Activated CD4-positive, CD25-positive, alpha-beta regulatory T cell treated with anti-CD3 and anti-CD28 coated beads, Interleukin-2, amount 50 U/mL, for 24 hours (primary cell): Measurements from ENCODE around the gene ANO10.

Source experiments
- ATAC-seq, 2 donors: fragments of 150-1000 bp; cut with Tn5 transposase; one replicate each; pipeline ENCODE4 v1.10.0; 2021; ENCODE audit warnings: mild to moderate bottlenecking in 1 of 2, moderate library complexity in 1 of 2

ANO10 gene

DNA sequence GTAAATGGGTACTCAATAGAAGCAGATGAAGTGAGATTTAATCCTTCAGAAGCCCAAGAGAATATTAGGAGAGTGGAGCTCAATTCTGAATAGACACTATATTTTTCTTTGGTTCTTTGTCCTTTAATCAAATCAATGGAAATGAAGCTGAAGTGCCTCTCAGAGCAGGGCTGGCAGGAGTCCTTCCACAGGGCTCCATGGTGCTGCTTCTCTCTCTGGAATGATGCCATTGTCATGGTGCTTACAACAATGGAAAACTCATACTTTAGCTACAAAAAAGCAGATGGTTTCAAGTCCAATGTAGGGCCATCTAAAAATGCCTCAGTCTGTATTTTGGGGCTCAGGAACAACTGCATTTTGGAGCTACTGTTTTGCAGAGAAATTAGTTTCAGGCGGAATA is 210.4 kb downstream of the ANO10 start:
- ATAC-seq: no peak

DNA sequence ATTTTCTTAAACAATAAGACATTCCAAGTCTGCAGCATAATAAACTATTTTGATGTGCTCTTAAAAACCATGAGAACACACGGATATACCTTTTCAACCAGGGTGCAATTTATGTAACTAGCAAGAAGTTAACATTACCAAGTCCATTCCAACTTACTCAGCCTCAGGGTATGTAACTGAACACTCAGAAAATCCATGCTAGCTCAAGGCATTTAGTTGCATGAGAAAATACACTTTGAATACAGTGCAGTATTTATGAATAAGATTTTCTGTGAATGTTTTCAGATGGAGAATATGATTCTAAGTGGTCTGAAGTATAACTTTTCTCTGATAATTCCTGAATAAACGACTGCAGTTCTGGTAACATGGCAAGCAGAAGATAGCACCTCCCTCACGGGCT is 211.2 kb downstream of the ANO10 start:
- ATAC-seq: no peak

DNA sequence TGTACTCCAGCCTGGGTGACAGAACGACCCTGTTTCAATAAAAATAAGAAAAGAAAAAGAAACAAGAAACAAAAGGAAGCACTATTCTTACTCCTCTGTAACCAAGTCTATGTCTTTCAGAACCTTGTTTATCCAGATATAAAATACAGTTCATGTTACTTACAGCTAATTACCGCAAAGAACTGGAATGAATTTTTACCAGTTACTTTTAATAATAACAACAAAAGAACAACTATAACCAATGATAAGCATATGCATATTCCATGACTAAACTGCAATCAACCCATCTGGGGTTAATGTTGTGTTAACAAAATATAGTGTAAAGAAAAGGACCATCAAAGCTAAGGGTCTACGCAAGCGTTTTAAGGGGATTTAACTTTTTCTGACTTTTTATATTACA is 212.3 kb downstream of the ANO10 start:
- ATAC-seq: no peak

DNA sequence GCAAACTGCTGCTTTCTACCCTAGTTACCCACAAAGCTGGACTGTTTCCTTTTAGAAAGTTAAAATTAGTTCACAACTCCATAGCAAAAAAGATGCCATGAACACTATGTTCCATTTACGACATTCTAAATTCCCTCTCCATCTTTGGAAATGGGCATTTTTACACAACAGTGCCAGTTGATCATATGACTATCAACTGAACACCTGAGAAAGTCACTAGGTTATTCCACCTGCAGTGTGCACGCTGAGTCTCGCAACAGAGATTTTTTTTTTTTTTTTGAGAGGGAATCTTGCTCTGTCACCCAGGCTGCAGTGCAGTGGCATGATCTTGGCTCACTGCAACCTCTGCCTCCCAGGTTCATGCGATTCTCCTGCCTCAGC is 215.2 kb downstream of the ANO10 start:
- ATAC-seq: no peak

DNA sequence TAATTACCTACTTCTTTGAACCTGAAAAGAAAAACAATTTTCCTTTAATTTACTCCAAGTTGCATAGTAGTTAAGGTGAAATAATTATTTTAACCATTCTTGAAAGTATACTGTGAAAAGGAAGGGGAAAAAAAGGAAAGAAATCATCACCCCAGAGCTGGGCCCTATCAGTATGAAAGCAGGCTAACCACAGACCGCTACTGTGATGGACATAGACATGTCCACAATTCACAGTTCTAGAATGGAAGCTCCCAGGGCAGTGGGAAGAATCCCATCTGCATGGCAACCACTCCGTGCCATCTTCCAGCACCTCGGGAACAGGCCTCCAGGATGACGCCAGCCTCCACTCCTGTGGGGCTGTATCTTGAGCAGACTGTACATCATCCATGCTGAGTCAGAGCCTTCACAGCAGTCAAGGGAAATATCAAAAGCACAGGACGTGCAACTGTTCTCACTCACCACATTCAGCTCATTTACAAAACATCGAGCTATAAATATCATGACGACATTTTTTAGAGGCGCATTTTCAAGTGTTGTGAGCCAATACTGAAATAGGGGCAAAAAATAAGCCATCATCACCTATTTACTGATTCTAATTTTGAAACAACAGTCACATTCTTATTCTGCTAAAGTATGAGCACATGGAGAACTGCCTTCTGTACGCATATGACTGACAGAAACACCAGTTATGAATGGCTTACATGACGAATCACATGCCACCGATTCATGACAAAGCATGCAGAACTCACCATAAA is 215.7 kb downstream of the ANO10 start:
- ATAC-seq: no peak

DNA sequence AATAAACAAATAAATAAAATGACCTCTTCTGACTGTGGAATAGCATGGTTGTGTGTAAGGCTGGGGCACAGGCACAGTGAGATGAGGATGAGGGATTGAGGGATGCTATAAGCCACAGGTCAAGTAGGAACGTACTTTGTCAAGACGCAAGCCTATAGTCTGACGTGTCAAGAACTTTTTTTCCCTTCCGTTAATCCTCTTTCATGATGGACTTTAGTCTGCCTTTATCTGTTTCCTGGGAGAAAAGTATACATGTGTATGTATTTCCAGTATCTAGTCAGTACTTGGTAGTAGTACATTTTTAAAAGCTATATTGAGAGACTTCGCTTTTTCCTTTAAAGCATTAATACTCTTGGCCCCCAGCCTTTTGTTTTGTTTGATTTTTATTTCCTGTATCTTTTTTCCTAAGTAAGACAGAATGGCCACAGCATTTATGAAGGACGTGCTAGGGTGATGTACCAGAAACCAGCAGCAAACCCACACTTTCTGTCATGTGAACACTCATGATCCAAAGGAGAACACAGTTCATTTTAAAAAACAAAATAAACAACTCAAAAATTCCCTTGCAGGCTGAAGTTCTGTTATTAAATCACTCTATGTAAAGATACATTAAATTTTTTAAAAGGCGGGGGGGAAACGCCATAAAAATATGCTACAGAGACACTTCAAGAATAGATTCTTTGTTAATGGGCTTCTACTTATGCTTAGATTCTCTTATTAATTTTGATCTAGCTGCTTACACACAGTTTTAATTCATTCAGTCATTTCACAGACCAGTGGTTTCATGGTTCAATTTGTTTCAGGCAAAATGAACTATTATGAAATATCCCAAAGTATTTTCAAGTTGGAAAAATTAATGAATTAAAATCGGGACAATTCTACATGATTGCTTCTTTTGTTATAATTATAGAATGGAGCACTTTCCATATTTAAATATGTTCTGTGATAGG is 220.8 kb downstream of the ANO10 start:
- no peak for ATAC-seq

DNA sequence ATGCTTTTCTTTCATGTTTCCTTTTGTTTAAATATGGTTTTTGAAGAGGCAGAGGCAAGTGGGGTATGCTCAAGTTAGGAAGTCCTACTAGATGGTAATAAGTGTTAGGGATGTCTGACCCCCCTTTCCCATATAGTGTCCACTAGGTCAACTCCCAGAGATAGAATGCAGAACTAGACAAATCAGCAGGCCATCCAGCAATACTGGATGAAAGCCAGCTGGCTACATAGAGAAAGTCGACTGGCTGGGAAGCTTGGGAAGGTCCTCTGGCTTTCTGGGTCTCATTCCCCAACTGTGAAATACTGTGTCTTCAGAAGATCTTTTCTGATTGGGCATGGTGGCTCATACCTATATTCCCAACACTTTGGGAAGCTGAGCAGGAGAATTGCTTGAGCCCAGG is 221.6 kb downstream of the ANO10 start:
- no peak for ATAC-seq

DNA sequence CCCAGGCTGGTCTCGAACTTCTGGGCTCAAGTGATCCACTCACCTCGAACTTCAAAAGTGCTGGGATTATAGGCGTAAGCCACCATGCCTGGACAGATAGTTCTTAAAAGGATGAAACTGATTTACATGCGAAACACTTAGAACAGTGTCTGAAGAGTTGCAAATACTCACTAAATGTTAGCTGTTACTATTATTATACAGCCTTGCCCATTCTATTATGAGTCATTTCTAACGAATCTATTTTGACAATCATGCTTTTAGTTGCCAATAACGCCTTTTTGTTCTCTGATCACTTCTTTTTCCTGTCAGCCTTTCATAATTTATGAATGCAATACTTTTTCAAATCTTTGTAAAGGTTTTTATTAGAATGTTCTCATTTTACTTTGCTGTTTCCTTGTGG is 222.8 kb downstream of the ANO10 start:
- no peak for ATAC-seq

DNA sequence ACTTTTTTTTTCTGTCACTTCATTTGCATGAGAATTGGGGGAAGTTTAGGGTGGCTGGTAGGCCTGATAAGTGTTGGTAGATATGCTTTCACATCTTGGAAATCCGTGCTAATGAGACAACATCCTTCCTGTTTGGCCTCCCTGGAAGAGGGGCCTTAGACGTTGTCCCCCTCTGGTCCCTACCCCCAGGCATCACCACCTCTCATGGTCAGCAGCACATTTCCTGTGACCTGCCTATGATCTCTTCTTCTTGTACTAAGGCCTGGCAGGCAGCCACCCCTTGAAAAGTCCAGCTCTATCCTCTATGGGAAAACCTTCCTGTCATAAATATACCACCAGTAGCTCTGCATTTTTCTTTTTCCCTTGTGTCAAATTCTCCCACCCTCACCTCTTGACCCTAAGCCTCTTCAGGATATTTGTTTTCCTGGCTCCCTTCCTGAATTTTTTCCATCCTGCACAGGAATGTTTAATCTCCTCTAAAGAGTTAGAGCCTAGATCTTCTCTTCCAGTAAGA is 227.7 kb downstream of the ANO10 start:
- ATAC-seq: no peak

DNA sequence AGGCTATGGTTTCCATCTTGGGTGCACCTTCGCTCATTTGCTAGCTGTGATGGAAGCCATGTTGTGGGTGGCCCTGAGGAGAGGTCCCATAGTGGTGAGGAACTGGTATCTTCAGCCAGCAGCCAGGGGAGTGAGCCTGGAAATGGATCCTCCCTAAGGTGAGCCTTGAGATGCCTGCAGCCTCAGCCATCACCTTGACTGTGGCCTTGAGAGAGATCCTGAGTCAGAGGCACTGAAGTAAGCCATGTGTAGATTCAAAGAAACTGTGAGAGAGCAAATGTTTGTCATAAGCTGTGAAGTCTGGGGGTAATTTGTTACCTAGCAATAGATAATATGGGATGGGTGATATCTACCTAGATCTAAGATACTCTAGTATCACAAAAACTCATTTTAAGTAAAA is 230.2 kb downstream of the ANO10 start:
- no peak for ATAC-seq

DNA sequence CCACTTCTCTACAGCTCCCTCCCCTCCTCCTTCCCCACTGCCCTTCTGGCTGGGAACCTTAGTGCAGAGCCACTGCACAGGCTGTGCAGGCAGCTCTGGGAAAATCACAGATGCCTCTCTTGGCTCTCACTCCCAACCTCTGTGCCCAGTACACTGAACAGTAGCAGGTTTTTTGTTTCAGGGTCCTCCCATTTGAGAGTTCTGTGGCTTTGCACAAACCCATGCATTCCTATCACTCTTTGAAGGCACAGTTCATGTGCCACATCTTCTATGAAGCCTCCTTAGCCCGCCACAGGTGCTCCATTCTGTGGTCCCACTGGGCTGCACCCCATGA is 231.6 kb downstream of the ANO10 start:
- no peak for ATAC-seq

DNA sequence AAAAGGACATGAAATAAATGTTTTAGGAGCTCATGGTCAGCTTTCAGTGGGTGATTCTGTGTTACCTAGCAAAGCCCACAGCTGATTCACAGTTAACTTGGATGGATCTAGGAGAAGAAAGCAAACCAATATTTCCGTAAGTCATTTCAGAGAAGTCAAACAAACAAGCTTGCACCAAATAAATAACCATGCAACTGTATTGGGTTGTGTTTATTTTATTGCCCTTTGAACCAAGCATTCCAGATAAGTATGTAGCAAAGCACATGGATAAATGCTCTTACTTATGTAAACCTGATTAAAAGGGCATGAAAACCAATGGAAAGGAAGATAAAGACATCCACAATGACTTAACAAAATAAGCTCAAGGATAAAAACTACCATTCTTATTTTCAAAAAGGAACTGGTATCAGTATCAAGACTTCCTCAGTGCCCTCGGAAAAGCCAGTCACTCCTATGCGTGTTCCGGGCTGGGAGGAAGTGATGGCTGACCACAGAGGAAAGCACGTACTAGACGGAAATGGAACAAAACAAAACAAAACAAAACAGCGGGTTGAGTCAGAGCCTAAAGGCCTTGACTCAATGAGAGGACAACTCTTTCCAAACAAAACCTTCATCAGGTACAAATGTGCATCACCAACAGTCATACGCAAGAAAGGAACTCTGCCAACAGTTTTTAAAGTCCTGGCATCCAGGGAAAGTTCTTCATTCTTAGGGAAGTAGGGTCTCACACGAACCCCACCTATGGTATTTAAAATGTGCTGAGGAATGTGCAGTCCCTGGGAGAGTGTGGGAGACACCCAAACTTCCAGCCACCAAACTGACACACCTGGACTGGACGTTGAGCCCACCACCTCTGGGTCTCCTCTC is 232.2 kb downstream of the ANO10 start:
- peak; percentile 95 to 97 for ATAC-seq

DNA sequence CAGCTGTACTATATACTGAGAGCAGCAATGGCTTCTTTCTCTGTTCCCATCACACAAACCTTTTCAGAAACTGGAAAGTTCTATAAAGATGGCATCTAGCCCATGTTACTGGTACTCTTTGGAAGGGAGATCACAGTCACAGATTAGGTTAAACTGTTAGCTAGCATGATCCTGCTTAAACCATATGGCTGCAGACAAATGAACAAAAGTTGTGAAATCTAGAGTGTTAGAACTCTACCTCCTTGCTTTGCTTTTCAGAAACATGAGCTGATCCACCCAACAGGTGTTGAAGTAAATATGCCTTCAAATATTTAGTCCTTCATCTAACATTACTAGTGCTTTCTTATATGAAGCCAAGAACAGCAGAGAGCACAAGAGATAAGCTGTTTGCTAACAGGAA is 232.9 kb downstream of the ANO10 start:
- ATAC-seq: no peak

DNA sequence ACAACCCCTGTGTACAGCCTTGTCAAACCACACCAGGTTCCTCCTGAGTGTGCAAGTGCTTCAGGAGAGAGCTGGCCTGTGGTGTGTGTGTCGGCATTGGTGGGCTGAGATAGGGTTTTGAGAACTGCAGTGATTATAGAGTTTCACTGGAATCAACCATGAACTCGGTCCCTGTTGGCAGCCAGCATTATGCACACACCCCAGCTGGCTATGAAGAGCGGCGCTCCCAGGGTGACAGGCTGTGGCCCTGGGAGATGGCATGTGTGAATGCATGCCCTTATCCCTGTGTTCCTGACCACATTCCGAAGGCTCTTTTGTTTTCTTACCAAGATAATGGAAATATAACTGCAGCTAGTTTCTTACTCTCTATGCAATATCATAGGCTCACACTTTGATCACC is 233.6 kb downstream of the ANO10 start:
- ATAC-seq: no peak

DNA sequence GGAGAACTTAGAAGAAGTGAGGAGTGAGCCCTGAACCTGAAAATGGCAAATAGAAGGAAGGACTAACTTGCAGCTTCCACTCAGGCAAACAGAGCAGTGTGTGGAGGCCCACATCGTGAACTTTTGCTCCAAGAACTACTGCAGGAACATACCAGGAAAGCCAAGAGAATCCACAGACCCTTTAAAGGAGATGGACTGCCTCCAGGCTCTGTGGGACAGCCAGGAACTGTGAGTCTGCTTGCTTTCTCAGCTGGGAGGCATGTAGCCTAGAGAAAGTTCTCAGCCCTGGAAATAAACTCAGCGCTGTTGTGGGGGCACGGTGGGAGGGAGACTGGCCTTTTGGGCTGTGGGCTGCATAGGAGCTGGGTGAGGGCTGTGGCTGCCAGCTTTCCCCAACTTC is 242.5 kb downstream of the ANO10 start:
- no peak for ATAC-seq

DNA sequence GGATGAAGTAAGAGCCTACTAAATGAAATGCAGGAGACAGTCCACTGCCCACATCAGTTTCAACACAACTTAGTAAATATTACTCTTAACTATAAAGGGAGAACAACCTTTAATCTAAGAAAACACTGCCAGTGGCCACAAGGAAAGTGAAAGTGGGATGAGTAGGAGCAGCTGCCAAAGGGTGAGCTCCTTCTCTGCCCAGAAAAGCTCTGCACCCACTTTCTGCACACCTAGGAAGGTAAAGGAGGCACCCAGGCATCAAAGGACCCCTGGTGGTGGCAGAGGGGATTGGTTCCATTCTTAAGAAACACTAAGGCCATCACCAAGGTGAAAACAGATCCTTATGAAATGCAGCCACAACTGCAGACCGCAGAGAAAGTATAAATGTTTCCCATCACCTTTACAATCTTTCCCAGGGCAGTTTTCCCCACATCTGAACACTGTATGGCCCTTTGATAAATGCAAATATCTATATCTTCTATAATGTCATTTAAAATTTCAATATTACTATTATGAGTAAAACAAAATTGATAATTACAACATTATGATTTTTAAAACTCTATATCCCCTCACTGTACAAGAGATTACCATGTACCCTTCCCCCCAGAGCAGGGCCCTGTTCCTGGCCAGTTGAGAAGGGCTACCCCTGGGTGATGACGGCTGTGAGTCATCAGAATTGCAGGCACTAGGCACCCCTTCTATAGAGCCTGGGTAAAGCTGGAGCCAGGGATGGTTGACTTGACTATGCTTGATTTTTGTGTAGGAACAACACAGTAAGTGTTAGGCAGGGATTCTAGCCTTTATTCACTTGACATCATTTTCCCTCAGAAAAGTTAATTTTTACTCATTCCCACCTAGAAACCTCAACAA is 243.5 kb downstream of the ANO10 start:
- peak in 1 of 2 donors; percentile 78 for ATAC-seq

DNA sequence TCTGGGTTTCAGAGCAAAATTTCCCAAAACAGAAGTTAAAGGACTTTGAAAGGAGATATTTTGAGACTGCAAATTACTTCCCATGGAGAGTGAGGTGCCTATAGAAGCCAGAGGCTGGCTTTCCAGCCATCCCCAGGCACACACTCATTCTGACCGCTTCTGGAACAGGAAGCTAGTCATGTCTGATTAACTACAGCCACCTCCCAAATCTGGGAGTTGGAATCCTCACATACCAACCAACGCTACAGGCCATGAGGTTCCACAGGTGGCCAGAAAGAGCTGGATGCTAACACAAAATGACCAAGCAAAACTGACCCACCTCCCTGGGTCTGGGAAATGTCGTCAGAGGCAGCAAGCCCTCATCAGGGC is 248.3 kb downstream of the ANO10 start:
- no peak for ATAC-seq

DNA sequence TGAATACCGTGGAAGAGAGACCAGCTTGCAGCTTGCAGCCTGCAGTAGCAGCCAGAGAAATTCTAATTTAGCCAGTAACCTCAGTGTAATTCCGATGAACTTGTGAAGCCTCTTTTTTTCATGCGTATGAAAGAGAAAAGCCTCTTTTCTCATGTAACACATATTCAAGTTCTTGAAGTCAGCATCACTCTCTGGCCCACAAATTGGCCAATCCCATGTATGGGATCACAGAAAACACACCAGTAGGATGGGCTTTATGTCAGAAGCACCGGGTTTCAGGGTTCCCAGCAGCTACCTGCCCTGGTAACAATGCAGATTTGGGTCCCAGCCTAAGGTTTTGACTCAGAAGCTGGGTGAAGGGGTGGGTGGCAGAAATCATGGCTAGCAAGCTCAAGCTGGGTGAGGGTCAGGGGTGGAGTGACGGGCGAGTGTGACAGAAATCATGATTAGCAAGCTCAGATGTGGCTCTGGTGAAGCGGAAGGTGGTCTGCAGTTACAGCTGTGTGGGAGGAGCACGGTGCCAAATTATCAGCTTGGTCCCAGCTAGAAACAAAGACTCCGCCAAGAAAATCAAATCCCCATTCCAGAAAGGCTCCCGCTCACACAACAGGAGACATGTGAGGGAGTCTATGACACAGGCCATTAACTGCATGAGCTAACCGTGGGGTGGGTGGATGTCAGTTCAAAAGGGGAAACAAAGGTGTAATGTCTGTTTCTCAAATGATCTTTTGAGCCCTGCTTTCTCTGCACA is 248.8 kb downstream of the ANO10 start:
- ATAC-seq: no peak

DNA sequence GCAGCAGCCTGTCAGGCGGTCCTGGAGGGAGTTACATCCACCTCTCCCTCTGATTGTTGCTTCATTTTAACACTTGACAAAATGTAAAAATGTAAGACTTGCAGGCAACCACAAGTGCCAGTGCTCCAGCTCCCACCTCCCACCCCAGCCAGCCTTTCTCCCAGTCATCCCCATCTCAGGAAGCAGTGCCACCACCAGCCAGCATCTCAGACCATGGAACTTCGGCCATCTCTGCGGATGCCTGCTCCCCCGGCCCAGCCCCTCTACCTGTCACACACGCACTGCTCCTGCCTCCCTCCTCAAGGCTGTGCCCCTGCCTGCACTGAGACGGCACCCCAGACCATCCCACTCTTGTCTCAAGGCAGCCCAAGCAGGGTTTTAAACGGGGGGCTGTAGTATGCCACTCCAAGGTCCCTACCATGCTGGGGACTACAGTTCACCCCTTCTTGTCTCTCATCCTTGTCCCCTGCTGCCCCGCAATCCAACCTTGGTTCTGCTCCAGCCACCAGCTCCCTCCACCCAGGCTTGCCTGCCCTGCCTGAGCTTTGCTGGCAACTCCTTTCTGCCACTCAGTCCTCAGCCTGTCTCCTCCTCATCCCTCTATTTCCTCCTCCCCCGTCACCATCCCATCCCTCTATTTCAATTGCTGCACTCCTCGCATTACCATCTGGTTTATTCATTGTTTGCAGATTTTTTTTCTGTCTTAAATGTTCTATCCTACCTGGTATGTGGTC is 249.6 kb downstream of the ANO10 start:
- ATAC-seq: no peak

DNA sequence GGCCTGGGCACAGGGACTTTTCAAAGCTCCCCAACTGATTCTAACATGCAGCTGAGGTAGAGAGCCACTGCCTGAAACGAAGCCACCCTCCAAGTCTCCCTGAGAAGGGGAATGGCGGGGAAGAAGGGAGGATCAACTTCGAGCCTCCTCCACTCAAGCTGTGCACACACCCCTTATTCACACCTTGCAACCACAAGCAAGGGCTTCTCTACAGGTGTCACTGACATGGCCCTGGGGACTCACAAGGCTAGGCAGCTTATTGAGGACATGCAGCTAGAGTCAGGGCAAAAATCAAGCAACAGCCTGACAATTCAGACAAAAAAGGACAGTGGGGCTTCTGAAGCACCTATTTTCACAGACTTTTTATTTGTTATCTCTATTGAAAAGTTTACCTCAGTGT is 250.3 kb downstream of the ANO10 start:
- no peak for ATAC-seq
